ENCODE measurements around the gene GRK2. TPM values are rescaled to one million over a fixed set of nuclear protein-coding genes. Genes with fewer than 3 reads are reported as not detected.

GRK2 gene
- total and polyA plus RNA-seq, 2 of the 13 experiments (the other 11 are each of a cell fraction or from before 2014, with no cell fraction given): 31.3 to 42.4 TPM

DNA sequence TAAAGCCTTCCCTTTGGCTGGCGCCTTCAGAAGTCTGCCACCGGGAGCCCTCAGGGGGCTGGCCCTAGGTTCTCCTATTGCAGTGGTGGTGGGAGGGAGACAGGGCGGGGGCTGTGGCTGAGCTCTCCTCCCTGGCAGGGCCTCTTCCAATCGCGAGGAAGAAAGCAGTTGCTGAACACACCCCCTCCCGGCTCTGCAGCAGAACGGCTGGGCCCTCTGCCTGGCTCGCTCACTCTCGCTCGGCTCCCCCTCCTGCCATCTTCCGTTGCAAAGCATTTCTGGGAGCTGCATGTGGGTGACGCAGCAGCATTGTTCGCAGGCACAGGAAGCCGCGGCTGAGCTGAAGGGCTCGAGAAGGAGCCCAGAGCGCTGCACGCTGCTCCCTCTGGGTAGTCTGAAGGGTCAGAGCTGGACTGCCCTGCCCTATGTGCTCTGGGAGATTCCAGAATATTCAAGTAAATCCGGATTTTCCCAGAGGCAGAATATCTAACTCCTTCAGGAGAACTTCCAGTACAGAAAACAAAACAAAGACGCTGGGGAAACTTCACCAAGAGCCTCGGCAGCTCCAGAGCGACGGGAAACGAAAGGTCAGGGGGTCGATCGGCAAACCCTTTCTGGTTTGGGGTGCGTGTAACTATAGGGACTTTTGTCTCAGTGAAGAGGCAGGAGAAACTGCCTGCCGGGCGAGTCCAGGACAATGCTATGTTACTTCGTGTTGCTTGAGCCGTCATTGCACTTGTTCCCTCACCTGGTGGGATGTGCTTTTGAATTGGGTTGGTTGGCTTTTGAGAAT lies 26.3 kb upstream of the GRK2 start (continued):
- TF ChIP-seq, protein P1, sequence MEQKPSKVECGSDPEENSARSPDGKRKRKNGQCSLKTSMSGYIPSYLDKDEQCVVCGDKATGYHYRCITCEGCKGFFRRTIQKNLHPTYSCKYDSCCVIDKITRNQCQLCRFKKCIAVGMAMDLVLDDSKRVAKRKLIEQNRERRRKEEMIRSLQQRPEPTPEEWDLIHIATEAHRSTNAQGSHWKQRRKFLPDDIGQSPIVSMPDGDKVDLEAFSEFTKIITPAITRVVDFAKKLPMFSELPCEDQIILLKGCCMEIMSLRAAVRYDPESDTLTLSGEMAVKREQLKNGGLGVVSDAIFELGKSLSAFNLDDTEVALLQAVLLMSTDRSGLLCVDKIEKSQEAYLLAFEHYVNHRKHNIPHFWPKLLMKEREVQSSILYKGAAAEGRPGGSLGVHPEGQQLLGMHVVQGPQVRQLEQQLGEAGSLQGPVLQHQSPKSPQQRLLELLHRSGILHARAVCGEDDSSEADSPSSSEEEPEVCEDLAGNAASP (CRISPR knock-in tag; IDR thresholded peaks at IDR 0.05; ENCODE audit: borderline replicate concordance): peak; percentile 73
- peak; percentile 86 for TF ChIP-seq DMAP1 (CRISPR knock-in tag; IDR thresholded peaks at IDR 0.05)
- TF ChIP-seq, protein P2, sequence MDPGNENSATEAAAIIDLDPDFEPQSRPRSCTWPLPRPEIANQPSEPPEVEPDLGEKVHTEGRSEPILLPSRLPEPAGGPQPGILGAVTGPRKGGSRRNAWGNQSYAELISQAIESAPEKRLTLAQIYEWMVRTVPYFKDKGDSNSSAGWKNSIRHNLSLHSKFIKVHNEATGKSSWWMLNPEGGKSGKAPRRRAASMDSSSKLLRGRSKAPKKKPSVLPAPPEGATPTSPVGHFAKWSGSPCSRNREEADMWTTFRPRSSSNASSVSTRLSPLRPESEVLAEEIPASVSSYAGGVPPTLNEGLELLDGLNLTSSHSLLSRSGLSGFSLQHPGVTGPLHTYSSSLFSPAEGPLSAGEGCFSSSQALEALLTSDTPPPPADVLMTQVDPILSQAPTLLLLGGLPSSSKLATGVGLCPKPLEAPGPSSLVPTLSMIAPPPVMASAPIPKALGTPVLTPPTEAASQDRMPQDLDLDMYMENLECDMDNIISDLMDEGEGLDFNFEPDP (CRISPR knock-in tag; conservative IDR thresholded peaks at IDR 0.05): no peak
- no peak for TF ChIP-seq RARG (CRISPR knock-in tag; IDR thresholded peaks at IDR 0.05; ENCODE audit: low read depth)
- TF ChIP-seq ATM (IDR thresholded peaks at IDR 0.05; ENCODE audit: borderline replicate concordance): no peak
- no peak for TF ChIP-seq TBL1XR1 (IDR thresholded peaks at IDR 0.05; ENCODE audit: borderline replicate concordance, low read length, partially characterized antibody)
- TF ChIP-seq ZBTB4 (CRISPR knock-in tag; IDR thresholded peaks at IDR 0.05; ENCODE audit: borderline replicate concordance): 0 out of 2 replicates have a peak, but pooled peaks have one; percentile 37
- peak; percentile 59 for TF ChIP-seq RARA (CRISPR knock-in tag; IDR thresholded peaks at IDR 0.05)
- peak; percentile 88; the same call in 1 of the 2 replicates for TF ChIP-seq ZNF124 (CRISPR knock-in tag; IDR thresholded peaks at IDR 0.05)
- no peak for TF ChIP-seq NFAT5 (CRISPR knock-in tag; IDR thresholded peaks at IDR 0.05)
- TF ChIP-seq, protein P3, sequence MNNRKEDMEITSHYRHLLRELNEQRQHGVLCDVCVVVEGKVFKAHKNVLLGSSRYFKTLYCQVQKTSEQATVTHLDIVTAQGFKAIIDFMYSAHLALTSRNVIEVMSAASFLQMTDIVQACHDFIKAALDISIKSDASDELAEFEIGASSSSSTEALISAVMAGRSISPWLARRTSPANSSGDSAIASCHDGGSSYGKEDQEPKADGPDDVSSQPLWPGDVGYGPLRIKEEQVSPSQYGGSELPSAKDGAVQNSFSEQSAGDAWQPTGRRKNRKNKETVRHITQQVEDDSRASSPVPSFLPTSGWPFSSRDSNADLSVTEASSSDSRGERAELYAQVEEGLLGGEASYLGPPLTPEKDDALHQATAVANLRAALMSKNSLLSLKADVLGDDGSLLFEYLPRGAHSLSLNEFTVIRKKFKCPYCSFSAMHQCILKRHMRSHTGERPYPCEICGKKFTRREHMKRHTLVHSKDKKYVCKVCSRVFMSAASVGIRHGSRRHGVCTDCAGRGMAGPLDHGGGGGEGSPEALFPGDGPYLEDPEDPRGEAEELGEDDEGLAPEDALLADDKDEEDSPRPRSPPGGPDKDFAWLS (CRISPR knock-in tag; IDR thresholded peaks at IDR 0.05; ENCODE audit: borderline replicate concordance): no peak
- TF ChIP-seq PLSCR1 (CRISPR knock-in tag; IDR thresholded peaks at IDR 0.05; ENCODE audit: borderline replicate concordance): no peak
- peak; percentile 100 for TF ChIP-seq TAF1 (CRISPR knock-in tag; IDR thresholded peaks at IDR 0.05)
- TF ChIP-seq ZNF256 (CRISPR knock-in tag; conservative IDR thresholded peaks at IDR 0.05): 0 out of 2 replicates have a peak, but pooled peaks have one; percentile 41

Measured in HepG2 (cell line).